ENCODE measurements around the gene SLC25A23.

Gene SLC25A23

DNA sequence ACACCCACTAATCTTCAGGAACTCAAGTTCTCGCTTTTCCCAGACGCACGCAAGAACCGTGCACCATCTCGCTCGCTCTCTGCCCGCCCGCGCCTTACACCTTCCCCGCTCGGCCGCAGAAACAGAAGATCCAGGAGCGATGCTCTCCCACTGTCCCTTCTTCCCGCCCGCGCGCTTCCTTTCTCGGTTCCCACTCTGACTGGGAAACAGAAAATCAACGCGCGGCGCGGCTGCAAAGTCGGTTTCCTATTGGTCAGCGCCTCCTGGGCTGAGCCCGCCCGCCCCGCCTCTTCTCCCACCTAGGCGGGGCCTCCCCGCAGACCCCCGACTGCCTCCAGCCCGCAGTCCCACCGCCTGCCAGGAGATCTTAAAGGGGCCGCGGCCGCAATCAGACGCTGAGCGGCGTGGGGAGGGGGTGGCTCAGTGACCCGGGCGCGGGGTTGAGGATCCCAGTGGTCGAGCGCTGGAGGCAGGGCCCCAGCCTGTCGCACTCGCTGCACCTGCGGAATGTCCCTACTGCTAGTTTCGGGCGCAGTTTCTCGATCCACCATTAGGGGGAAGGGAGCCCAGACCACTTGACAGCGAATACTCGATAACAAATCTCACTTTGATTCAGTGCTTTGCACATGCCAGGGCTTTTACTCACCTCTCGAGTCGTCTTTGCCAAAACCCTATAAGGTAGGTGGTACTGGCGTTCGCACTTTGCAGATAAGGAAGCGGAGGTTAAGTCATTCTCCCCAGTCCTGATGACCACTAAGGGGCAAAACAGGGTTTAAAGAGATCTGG is 700 bp upstream of the SLC25A23 start (continued):
- TF ChIP-seq ZNF501 (tag by site-specific recombination; IDR thresholded peaks at IDR 0.05) (no peak; the same call in 1 of the 2 replicates), YY1 (tag by site-specific recombination; IDR thresholded peaks at IDR 0.05) (0 out of 2 replicates have a peak, but pooled peaks have one; percentile 27), ZNF660 (tag by site-specific recombination; IDR thresholded peaks at IDR 0.05) (peak; percentile 56; the same call in 1 of the 2 replicates), TCF7L2 (IDR thresholded peaks at IDR 0.05; ENCODE audit: borderline replicate concordance, low read depth, low read length) (no peak), ZNF324 (tag by site-specific recombination; IDR thresholded peaks at IDR 0.05) (peak; percentile 82; the same call in 1 of the 2 replicates), FEZF1 (tag by site-specific recombination; IDR thresholded peaks at IDR 0.05) (peak; percentile 45; the same call in 1 of the 2 replicates), ZNF239 (tag by site-specific recombination; IDR thresholded peaks at IDR 0.05) (0 out of 2 replicates have a peak, but pooled peaks have one; percentile 51), ZNF174 (tag by site-specific recombination; IDR thresholded peaks at IDR 0.05) (no peak), ZNF830 (tag by site-specific recombination; IDR thresholded peaks at IDR 0.05; ENCODE audit: low read depth) (no peak), ZNF292 (tag by site-specific recombination; IDR thresholded peaks at IDR 0.05; ENCODE audit: borderline replicate concordance, low read depth) (no peak), ZNF433 (tag by site-specific recombination; IDR thresholded peaks at IDR 0.05; ENCODE audit: low read depth) (no peak), ZSCAN30 (tag by site-specific recombination; IDR thresholded peaks at IDR 0.05) (no peak), ZNF610 (tag by site-specific recombination; IDR thresholded peaks at IDR 0.05; ENCODE audit: borderline replicate concordance) (no peak; the same call in 1 of the 2 replicates), ZNF132 (tag by site-specific recombination; IDR thresholded peaks at IDR 0.05; ENCODE audit: borderline replicate concordance) (no peak), ZNF623 (tag by site-specific recombination; IDR thresholded peaks at IDR 0.05) (no peak; the same call in 1 of the 2 replicates), ZNF155 (tag by site-specific recombination; IDR thresholded peaks at IDR 0.05) (no peak), ZBTB21 (tag by site-specific recombination; IDR thresholded peaks at IDR 0.05) (no peak; the same call in none of the 2 replicates), ZNF140 (tag by site-specific recombination; IDR thresholded peaks at IDR 0.05) (no peak), BCL11B (tag by site-specific recombination; IDR thresholded peaks at IDR 0.05; ENCODE audit: low read depth) (peak; percentile 92), ZXDB (tag by site-specific recombination; IDR thresholded peaks at IDR 0.05) (peak; percentile 86), ZNF521 (tag by site-specific recombination; IDR thresholded peaks at IDR 0.05) (no peak), ZNF221 (tag by site-specific recombination; IDR thresholded peaks at IDR 0.05; ENCODE audit: borderline replicate concordance) (no peak), ZNF560 (tag by site-specific recombination; IDR thresholded peaks at IDR 0.05; ENCODE audit: borderline replicate concordance) (no peak), ZNF514 (tag by site-specific recombination; IDR thresholded peaks at IDR 0.05) (no peak), ZBTB8A (tag by site-specific recombination; IDR thresholded peaks at IDR 0.05) (peak; percentile 62; the same call in 1 of the 2 replicates), TRIM28 (IDR thresholded peaks at IDR 0.05; ENCODE audit: borderline replicate concordance, low read length) (no peak), ZNF341 (tag by site-specific recombination; IDR thresholded peaks at IDR 0.05; ENCODE audit: low read depth) (peak; percentile 72), ZNF175 (tag by site-specific recombination; IDR thresholded peaks at IDR 0.05) (no peak)
- TF ChIP-seq, protein P1, sequence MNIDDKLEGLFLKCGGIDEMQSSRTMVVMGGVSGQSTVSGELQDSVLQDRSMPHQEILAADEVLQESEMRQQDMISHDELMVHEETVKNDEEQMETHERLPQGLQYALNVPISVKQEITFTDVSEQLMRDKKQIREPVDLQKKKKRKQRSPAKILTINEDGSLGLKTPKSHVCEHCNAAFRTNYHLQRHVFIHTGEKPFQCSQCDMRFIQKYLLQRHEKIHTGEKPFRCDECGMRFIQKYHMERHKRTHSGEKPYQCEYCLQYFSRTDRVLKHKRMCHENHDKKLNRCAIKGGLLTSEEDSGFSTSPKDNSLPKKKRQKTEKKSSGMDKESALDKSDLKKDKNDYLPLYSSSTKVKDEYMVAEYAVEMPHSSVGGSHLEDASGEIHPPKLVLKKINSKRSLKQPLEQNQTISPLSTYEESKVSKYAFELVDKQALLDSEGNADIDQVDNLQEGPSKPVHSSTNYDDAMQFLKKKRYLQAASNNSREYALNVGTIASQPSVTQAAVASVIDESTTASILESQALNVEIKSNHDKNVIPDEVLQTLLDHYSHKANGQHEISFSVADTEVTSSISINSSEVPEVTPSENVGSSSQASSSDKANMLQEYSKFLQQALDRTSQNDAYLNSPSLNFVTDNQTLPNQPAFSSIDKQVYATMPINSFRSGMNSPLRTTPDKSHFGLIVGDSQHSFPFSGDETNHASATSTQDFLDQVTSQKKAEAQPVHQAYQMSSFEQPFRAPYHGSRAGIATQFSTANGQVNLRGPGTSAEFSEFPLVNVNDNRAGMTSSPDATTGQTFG (tag by site-specific recombination; IDR thresholded peaks at IDR 0.05; ENCODE audit: borderline replicate concordance), result 0 out of 2 replicates have a peak, but pooled peaks have one; percentile 51
- TF ChIP-seq, protein P2, sequence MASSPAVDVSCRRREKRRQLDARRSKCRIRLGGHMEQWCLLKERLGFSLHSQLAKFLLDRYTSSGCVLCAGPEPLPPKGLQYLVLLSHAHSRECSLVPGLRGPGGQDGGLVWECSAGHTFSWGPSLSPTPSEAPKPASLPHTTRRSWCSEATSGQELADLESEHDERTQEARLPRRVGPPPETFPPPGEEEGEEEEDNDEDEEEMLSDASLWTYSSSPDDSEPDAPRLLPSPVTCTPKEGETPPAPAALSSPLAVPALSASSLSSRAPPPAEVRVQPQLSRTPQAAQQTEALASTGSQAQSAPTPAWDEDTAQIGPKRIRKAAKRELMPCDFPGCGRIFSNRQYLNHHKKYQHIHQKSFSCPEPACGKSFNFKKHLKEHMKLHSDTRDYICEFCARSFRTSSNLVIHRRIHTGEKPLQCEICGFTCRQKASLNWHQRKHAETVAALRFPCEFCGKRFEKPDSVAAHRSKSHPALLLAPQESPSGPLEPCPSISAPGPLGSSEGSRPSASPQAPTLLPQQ (tag by site-specific recombination; IDR thresholded peaks at IDR 0.05), result peak; percentile 99
- TF ChIP-seq, protein P3, sequence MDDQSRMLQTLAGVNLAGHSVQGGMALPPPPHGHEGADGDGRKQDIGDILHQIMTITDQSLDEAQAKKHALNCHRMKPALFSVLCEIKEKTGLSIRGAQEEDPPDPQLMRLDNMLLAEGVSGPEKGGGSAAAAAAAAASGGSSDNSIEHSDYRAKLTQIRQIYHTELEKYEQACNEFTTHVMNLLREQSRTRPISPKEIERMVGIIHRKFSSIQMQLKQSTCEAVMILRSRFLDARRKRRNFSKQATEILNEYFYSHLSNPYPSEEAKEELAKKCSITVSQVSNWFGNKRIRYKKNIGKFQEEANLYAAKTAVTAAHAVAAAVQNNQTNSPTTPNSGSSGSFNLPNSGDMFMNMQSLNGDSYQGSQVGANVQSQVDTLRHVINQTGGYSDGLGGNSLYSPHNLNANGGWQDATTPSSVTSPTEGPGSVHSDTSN (CRISPR knock-in tag; IDR thresholded peaks at IDR 0.05), result peak; percentile 18; the same call in 1 of the 2 replicates
- TF ChIP-seq, protein P4, sequence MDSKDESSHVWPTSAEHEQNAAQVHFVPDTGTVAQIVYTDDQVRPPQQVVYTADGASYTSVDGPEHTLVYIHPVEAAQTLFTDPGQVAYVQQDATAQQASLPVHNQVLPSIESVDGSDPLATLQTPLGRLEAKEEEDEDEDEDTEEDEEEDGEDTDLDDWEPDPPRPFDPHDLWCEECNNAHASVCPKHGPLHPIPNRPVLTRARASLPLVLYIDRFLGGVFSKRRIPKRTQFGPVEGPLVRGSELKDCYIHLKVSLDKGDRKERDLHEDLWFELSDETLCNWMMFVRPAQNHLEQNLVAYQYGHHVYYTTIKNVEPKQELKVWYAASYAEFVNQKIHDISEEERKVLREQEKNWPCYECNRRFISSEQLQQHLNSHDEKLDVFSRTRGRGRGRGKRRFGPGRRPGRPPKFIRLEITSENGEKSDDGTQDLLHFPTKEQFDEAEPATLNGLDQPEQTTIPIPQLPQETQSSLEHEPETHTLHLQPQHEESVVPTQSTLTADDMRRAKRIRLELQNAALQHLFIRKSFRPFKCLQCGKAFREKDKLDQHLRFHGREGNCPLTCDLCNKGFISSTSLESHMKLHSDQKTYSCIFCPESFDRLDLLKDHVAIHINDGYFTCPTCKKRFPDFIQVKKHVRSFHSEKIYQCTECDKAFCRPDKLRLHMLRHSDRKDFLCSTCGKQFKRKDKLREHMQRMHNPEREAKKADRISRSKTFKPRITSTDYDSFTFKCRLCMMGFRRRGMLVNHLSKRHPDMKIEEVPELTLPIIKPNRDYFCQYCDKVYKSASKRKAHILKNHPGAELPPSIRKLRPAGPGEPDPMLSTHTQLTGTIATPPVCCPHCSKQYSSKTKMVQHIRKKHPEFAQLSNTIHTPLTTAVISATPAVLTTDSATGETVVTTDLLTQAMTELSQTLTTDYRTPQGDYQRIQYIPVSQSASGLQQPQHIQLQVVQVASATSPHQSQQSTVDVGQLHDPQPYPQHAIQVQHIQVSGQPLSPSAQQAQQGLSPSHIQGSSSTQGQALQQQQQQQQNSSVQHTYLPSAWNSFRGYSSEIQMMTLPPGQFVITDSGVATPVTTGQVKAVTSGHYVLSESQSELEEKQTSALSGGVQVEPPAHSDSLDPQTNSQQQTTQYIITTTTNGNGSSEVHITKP (tag by site-specific recombination; IDR thresholded peaks at IDR 0.05), result peak; percentile 91

Data from HEK293 (cell line).